T-helper 1 cell treated with Interleukin-12 subunit alpha and Interleukin-12 subunit beta and Interleukin-4 antibody, amounts not matched to agents 30 ng/mL and 1 ng/mL, for 36 hours (primary cell): ENCODE results near the gene NTRK2. TPM values are rescaled to one million over a fixed set of nuclear protein-coding genes. Genes with fewer than 3 reads are reported as not detected.

ENCODE experiments used
- intact Hi-C: fragments of 100-400 bp; cut with micrococcal nuclease; formaldehyde crosslinking; loops from one replicate; pipeline ENCODE4 v1.15.1; 2024
- total RNA-seq: library from RNA; stranded (reverse); gene quantifications from 2 replicates; pipeline ENCODE4 v1.2.3, GENCODE V29; 2022

Gene NTRK2
- total RNA-seq, 1 donor from 2014 or later: 1.5 TPM

GRCh38 chr9:84928419-84928818, 258.9 kb downstream of the NTRK2 start:
- intact Hi-C loops: no loop called here

GRCh38 chr9:84929068-84929467, 259.5 kb downstream of the NTRK2 start:
- intact Hi-C loops: no loop called here

- intact Hi-C loops: no loop called here
These were observed 263.5 kb downstream of the NTRK2 start for GRCh38 chr9:84932915-84933527.

- intact Hi-C loops: no loop called here
These were observed 266.1 kb downstream of the NTRK2 start for GRCh38 chr9:84935528-84936117.

GRCh38 chr9:84937180-84937579, 267.7 kb downstream of the NTRK2 start:
- intact Hi-C loops: no loop called here

GRCh38 chr9:84937581-84937980, 268.1 kb downstream of the NTRK2 start:
- intact Hi-C loops: no loop called here

GRCh38 chr9:84939774-84940173, 270.2 kb downstream of the NTRK2 start:
- intact Hi-C loops: no loop called here

GRCh38 chr9:84940294-84940693, 270.8 kb downstream of the NTRK2 start:
- intact Hi-C loops: no loop called here

- intact Hi-C loops: no loop called here
These were observed 272.3 kb downstream of the NTRK2 start for GRCh38 chr9:84941792-84942191.

GRCh38 chr9:84943482-84944050, 274.0 kb downstream of the NTRK2 start:
- intact Hi-C loops: no loop called here

GRCh38 chr9:84945878-84946538, 276.5 kb downstream of the NTRK2 start:
- intact Hi-C loops: no loop called here

- intact Hi-C loops: no loop called here
These were observed 278.0 kb downstream of the NTRK2 start for GRCh38 chr9:84947412-84947972.

GRCh38 chr9:84949258-84949657, 279.7 kb downstream of the NTRK2 start:
- intact Hi-C loops: no loop called here

- intact Hi-C loops: no loop called here
These were observed 280.4 kb downstream of the NTRK2 start for GRCh38 chr9:84949971-84950370.

- intact Hi-C loops: no loop called here
These were observed 281.6 kb downstream of the NTRK2 start for GRCh38 chr9:84950879-84951811.

- intact Hi-C loops: no loop called here
These were observed 283.8 kb downstream of the NTRK2 start for GRCh38 chr9:84953252-84953773.

GRCh38 chr9:84953797-84954705, 284.5 kb downstream of the NTRK2 start:
- intact Hi-C loops: loop anchor here (1.0 to 2.0 kb wide), 5 partner anchors 257 to 656 kb away; partner anchors contain the start of gene NTRK2

GRCh38 chr9:84955155-84955554, 285.6 kb downstream of the NTRK2 start:
- intact Hi-C loops: loop anchor here (2.0 kb wide), 1 partner anchor 286 kb away; the partner anchor contains the start of gene NTRK2

GRCh38 chr9:84955971-84956370, 286.4 kb downstream of the NTRK2 start:
- intact Hi-C loops: loop anchor here (2.0 kb wide), 1 partner anchor 287 kb away; the partner anchor contains the start of gene NTRK2
